HepG2 (cell line): ENCODE data around the gene ZNRD2.

ENCODE experiments used
- MAX ChIP-seq: IDR thresholded peaks from 2 replicates; pipeline ENCODE4 v1.6.1; 2012; ENCODE audit warnings: inconsistent platforms
- MAZ ChIP-seq, 2 experiments: sonication (generic) in 1 of 2; formaldehyde crosslinking in 1 of 2; IDR thresholded peaks; 2 replicates each; pipeline versions ENCODE4 v1.5.0 to v1.6.1; 2012 to 2020; ENCODE audit warnings: low read depth in 2 of 2, mild to moderate bottlenecking in 2 of 2, borderline replicate concordance in 1 of 2, improper control_type of control experiment in 1 of 2, low read length in 1 of 2, missing genetic modification reagents in 1 of 2, moderate library complexity in 1 of 2
- NFIB ChIP-seq: sonication (generic); formaldehyde crosslinking; IDR thresholded peaks from 2 replicates; pipeline ENCODE4 v1.9.0; 2021; ENCODE audit warnings: missing genetic modification reagents, mild to moderate bottlenecking, borderline replicate concordance
- SMC3 ChIP-seq: IDR thresholded peaks from 2 replicates; pipeline ENCODE4 v1.6.1; 2011; ENCODE audit warnings: low read length, improper control_type of control experiment
- TAF1 ChIP-seq: sonication (generic); formaldehyde crosslinking; IDR thresholded peaks from 2 replicates; pipeline ENCODE4 v1.4.0; 2020; ENCODE audit warnings: missing genetic modification reagents
- ZNF343 ChIP-seq: sonication (generic); formaldehyde crosslinking; IDR thresholded peaks from 2 replicates; pipeline ENCODE4 v1.4.0; 2020; ENCODE audit warnings: mild to moderate bottlenecking, missing genetic modification reagents
- ZNF740 ChIP-seq: sonication (generic); formaldehyde crosslinking; IDR thresholded peaks from 2 replicates; pipeline ENCODE4 v1.4.0; 2020; ENCODE audit warnings: missing genetic modification reagents
- ZNF761 ChIP-seq: sonication (generic); formaldehyde crosslinking; conservative IDR thresholded peaks from 2 replicates; pipeline ENCODE4 v1.4.0; 2020; ENCODE audit warnings: mild to moderate bottlenecking, missing genetic modification reagents

GRCh38 chr11:65551572-65552387, 18.5 kb upstream of the ZNRD2 start:
- TF ChIP-seq SMC3 = peak; percentile 23; the same call in 1 of the 2 replicates
- TF ChIP-seq ZNF740 (CRISPR knock-in tag) = no peak
- no peak for TF ChIP-seq ZNF343 (CRISPR knock-in tag)
- TF ChIP-seq MAZ (IDR thresholded peaks at IDR 0.05; ENCODE audit: borderline replicate concordance, low read depth, low read length) = no peak
- TF ChIP-seq MAZ (CRISPR knock-in tag; IDR thresholded peaks at IDR 0.05; ENCODE audit: low read depth) = no peak
- TF ChIP-seq MAX = 0 out of 2 replicates have a peak, but pooled peaks have one; percentile 42
- TF ChIP-seq TAF1 (CRISPR knock-in tag) = no peak
- TF ChIP-seq NFIB = no peak
- TF ChIP-seq ZNF761 (CRISPR knock-in tag) = no peak
